H1 (cell line): Measurements from ENCODE around the gene SH3D19. TPM values are rescaled to one million over a fixed set of nuclear protein-coding genes. Genes with fewer than 3 reads are reported as not detected.

Experiments used
- CHD2 ChIP-seq: IDR thresholded peaks from 2 replicates; pipeline ENCODE4 v1.6.1; 2012; ENCODE audit warnings: low read length, improper control_type of control experiment
- CTBP2 ChIP-seq: IDR thresholded peaks from 2 replicates; pipeline ENCODE4 v1.7.0; 2011; ENCODE audit warnings: borderline replicate concordance, mild to moderate bottlenecking, moderate library complexity, mixed read lengths, low read length; ENCODE audit not compliant: insufficient read depth, insufficient read length
- EGR1 ChIP-seq: IDR thresholded peaks from 2 replicates; pipeline ENCODE4 v1.6.1; 2011; ENCODE audit warnings: low read depth, low read length, borderline replicate concordance
- KDM4A ChIP-seq: IDR thresholded peaks from one replicate; pipeline ENCODE4 v1.7.1; 2012; ENCODE audit warnings: low read depth, mild to moderate bottlenecking, moderate library complexity, low read length, inconsistent platforms; ENCODE audit not compliant: severe bottlenecking
- PHF8 ChIP-seq: fragments of 200-600 bp; sonication (generic); conservative IDR thresholded peaks from 2 replicates; pipeline ENCODE4 v1.7.1; 2012; ENCODE audit warnings: low read depth, mild to moderate bottlenecking, inconsistent platforms, low read length, moderate library complexity
- SIRT6 ChIP-seq: IDR thresholded peaks from one replicate; pipeline ENCODE4 v1.7.1; 2012; ENCODE audit warnings: low read length, inconsistent platforms
- SP1 ChIP-seq: IDR thresholded peaks from 2 replicates; pipeline ENCODE4 v1.6.1; 2011; ENCODE audit warnings: low read depth, low read length
- SP2 ChIP-seq: IDR thresholded peaks from 2 replicates; pipeline ENCODE4 v1.6.1; 2012; ENCODE audit warnings: mild to moderate bottlenecking, low read length, inconsistent platforms
- TEAD4 ChIP-seq: IDR thresholded peaks from 2 replicates; pipeline ENCODE4 v1.6.1; 2012; ENCODE audit warnings: low read depth, low read length, inconsistent platforms, mixed read lengths
- polyA plus RNA-seq, 7 experiments: library from polyadenylated mRNA; depleted of rRNA in 3 of 7; stranded (reverse) in 5 of 7; unstranded in 2 of 7; fragments of >200 nt in 5 of 7; fragments of 200-250 nt in 2 of 7; gene quantifications; 1 replicate in 5 of 7; 2 replicates in 1 of 7; 4 replicates in 1 of 7; pipeline versions ENCODE4 v1.2.1 to v1.2.3, GENCODE V29; 2011 to 2013; ENCODE audit warnings: missing spikeins in 2 of 7, mixed read lengths in 2 of 7
- total RNA-seq: library from RNA; stranded (reverse); fragmentation: NEBNext Ultra II Directional; extraction: Animal tissue kit (Norgen Biotek cat#: 25700); gene quantifications from 2 replicates; pipeline ENCODE4 v1.2.1, GENCODE V29; 2021
- TF ChIP-seq, protein P1 (sequence below): fragments of 300-600 bp; sonication (generic); IDR thresholded peaks from 2 replicates; pipeline ENCODE4 v1.7.1; 2012; ENCODE audit warnings: low read length, moderate library complexity, mild to moderate bottlenecking, inconsistent platforms; ENCODE audit not compliant: insufficient replicate concordance

Gene SH3D19
- total and polyA plus RNA-seq, 2 of the 8 experiments (the other 6 are each of a cell fraction or from before 2014, with no cell fraction given): 11.7 to 51.3 TPM

DNA sequence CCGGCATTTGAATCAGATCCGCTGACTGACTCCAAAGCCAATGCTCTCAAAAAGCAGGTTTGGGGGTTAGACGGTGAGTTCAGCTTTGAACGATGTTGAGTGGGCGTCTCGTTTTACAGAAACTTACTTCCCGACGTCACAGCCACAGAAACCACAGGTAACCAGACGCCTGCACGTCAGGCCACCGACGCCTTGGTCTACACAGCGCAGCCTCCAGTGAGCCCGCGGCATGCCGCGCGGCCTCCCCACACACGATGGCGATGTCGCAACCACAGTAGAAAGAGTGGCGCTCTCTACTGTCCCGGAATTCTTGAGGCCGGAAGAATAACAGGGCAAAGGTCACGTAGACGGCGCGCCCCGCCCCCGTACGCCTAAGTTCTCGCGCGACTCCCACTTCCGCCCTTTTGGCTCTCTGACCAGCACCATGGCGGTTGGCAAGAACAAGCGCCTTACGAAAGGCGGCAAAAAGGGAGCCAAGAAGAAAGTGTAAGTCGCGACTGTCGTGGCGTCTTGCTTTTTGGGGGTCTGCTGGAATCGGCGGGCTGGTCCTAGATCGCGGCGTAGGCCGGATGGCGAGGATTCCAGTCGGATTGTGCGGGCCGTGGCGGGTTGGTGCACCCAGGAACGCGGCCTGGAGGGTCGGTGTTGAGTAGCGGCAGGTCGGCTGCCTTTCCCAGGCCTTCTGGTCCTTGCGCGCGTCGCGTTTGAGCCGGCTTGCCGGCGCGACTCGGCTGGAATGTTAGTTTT, 226.0 kb downstream of the SH3D19 start, which contains the start of gene RPS3A (continued):
- TF ChIP-seq, protein P1, sequence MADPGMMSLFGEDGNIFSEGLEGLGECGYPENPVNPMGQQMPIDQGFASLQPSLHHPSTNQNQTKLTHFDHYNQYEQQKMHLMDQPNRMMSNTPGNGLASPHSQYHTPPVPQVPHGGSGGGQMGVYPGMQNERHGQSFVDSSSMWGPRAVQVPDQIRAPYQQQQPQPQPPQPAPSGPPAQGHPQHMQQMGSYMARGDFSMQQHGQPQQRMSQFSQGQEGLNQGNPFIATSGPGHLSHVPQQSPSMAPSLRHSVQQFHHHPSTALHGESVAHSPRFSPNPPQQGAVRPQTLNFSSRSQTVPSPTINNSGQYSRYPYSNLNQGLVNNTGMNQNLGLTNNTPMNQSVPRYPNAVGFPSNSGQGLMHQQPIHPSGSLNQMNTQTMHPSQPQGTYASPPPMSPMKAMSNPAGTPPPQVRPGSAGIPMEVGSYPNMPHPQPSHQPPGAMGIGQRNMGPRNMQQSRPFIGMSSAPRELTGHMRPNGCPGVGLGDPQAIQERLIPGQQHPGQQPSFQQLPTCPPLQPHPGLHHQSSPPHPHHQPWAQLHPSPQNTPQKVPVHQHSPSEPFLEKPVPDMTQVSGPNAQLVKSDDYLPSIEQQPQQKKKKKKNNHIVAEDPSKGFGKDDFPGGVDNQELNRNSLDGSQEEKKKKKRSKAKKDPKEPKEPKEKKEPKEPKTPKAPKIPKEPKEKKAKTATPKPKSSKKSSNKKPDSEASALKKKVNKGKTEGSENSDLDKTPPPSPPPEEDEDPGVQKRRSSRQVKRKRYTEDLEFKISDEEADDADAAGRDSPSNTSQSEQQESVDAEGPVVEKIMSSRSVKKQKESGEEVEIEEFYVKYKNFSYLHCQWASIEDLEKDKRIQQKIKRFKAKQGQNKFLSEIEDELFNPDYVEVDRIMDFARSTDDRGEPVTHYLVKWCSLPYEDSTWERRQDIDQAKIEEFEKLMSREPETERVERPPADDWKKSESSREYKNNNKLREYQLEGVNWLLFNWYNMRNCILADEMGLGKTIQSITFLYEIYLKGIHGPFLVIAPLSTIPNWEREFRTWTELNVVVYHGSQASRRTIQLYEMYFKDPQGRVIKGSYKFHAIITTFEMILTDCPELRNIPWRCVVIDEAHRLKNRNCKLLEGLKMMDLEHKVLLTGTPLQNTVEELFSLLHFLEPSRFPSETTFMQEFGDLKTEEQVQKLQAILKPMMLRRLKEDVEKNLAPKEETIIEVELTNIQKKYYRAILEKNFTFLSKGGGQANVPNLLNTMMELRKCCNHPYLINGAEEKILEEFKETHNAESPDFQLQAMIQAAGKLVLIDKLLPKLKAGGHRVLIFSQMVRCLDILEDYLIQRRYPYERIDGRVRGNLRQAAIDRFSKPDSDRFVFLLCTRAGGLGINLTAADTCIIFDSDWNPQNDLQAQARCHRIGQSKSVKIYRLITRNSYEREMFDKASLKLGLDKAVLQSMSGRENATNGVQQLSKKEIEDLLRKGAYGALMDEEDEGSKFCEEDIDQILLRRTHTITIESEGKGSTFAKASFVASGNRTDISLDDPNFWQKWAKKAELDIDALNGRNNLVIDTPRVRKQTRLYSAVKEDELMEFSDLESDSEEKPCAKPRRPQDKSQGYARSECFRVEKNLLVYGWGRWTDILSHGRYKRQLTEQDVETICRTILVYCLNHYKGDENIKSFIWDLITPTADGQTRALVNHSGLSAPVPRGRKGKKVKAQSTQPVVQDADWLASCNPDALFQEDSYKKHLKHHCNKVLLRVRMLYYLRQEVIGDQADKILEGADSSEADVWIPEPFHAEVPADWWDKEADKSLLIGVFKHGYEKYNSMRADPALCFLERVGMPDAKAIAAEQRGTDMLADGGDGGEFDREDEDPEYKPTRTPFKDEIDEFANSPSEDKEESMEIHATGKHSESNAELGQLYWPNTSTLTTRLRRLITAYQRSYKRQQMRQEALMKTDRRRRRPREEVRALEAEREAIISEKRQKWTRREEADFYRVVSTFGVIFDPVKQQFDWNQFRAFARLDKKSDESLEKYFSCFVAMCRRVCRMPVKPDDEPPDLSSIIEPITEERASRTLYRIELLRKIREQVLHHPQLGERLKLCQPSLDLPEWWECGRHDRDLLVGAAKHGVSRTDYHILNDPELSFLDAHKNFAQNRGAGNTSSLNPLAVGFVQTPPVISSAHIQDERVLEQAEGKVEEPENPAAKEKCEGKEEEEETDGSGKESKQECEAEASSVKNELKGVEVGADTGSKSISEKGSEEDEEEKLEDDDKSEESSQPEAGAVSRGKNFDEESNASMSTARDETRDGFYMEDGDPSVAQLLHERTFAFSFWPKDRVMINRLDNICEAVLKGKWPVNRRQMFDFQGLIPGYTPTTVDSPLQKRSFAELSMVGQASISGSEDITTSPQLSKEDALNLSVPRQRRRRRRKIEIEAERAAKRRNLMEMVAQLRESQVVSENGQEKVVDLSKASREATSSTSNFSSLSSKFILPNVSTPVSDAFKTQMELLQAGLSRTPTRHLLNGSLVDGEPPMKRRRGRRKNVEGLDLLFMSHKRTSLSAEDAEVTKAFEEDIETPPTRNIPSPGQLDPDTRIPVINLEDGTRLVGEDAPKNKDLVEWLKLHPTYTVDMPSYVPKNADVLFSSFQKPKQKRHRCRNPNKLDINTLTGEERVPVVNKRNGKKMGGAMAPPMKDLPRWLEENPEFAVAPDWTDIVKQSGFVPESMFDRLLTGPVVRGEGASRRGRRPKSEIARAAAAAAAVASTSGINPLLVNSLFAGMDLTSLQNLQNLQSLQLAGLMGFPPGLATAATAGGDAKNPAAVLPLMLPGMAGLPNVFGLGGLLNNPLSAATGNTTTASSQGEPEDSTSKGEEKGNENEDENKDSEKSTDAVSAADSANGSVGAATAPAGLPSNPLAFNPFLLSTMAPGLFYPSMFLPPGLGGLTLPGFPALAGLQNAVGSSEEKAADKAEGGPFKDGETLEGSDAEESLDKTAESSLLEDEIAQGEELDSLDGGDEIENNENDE: no peak
- TF ChIP-seq CHD2 (peak; percentile 95), SP2 (peak; percentile 98), SIRT6 (no peak), TEAD4 (peak; percentile 98), SP1 (peak; percentile 85), CTBP2 (peak; percentile 56), KDM4A (peak; percentile 55), PHF8 (peak; percentile 95), EGR1 (peak; percentile 92)
